Measurements from ENCODE around the gene FBXL14. TPM values are rescaled to one million over a fixed set of nuclear protein-coding genes. Genes with fewer than 3 reads are reported as not detected.

The FBXL14 gene
- total RNA-seq, 4 donors from 2014 or later = 1.5 to 17.4 (median 13.5) TPM

DNA sequence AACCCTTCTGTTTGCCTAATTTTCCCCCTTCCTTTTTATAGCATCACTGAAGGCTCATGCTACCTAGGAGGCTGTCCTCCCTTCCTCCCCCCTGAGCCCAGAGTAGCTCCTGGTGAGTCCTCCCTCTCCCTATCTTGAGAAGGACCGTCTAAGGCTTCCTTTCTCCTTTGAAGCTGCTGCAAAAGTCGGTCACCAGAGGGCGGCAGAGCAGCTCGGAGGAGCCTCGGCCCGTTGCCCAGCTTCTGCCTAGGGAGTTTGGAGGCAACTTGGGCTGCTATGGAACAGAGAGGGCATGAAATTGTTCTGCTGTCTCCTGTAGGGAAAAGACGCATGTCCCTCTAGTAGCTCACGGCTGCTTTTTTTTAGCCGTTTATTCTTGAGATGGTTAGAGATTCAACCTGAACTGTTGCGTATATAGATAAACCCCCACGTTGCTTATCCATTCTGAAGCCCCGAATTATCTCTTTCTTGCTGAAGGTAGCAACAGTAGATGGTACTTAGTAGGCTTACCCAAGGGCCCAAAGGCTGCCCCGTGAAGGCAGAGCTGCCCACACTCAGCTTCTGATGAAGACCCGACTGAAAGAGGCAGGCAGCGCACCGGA, 40.3 kb upstream of the FBXL14 start:
- Histone ChIP-seq H3K27me3 (no peaks in the 10 kb centered on the region), H3K36me3 (no peaks in the 10 kb centered on the region), H3K4me1 (no peaks in the 10 kb centered on the region), H3K27ac (no peak overlapping the region), H3K4me3 (no peak overlapping the region), H3K9me3 (no peaks in the 10 kb centered on the region)
- peak; percentile 71 to 78 for DNase-seq
- intact Hi-C loops (cut with DNase I; ENCODE audit: low total_unique reads) = loop anchor here (5.0 kb wide), 1 partner anchor 153 kb away; no protein-coding TSS in a partner anchor
- no peak for TF ChIP-seq POLR2A (IDR thresholded peaks at IDR 0.05)
- peak; percentile 70 to 88 (median 82) for TF ChIP-seq CTCF (IDR thresholded peaks at IDR 0.05)

DNA sequence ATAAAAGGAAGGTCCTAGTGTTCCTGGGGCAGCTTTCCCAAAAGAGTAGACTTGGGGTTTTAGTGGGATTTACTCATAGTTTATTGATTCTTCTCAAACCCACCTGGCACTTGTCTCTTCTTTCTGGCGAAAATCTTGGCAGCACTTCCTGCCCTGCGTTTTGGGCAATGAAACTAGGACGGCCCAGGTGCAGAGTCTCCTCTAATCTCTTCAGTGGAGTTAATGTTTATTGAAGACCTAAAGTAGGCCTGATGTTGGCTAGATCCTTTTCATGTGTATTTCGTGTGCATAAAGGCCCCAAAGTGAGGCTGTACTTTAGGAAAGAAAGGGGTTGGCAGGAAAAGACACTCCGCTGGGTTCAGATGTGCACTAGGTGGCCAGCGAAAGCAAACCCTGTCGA, 39.8 kb upstream of the FBXL14 start:
- Histone ChIP-seq H3K9me3 (no peaks in the 10 kb centered on the region), H3K27me3 (no peaks in the 10 kb centered on the region), H3K4me1 (no peaks in the 10 kb centered on the region), H3K36me3 (no peaks in the 10 kb centered on the region), H3K27ac (no peak overlapping the region), H3K4me3 (no peak overlapping the region)
- TF ChIP-seq CTCF (IDR thresholded peaks at IDR 0.05) (no peak), POLR2A (IDR thresholded peaks at IDR 0.05) (no peak)
- no peak for DNase-seq
- intact Hi-C loops (cut with DNase I; ENCODE audit: low total_unique reads) = loop anchor here (5.0 kb wide), 1 partner anchor 153 kb away; no protein-coding TSS in a partner anchor

DNA sequence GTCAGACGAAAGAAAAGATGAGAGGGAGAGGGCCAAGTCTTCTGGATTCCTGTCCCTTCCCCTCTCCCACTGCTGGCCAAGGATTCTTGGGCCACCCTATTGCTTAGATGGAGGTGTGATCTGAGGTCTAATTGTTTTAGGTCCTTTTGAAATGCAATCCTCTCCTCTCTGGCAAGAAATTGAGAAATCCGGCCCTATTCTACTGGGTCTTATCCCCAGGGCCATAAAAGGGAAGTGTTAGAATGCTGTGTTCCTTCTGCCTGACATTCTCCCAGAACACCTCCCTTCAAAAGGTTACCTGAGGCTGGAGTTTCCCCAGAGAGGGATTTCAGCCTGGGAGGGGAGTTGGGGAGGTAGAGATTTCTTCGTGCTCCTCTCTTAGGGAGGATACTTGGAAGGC, 39.1 kb upstream of the FBXL14 start:
- intact Hi-C loops (cut with DNase I; ENCODE audit: low total_unique reads) = loop anchor here (5.0 kb wide), 1 partner anchor 154 kb away; no protein-coding TSS in a partner anchor
- Histone ChIP-seq H3K9me3 (no peaks in the 10 kb centered on the region), H3K27me3 (no peaks in the 10 kb centered on the region), H3K36me3 (no peaks in the 10 kb centered on the region), H3K27ac (no peak overlapping the region), H3K4me1 (no peaks in the 10 kb centered on the region), H3K4me3 (no peak overlapping the region)
- TF ChIP-seq CTCF (IDR thresholded peaks at IDR 0.05) = no peak
- DNase-seq = no peak

- TF ChIP-seq CTCF (IDR thresholded peaks at IDR 0.05) (no peak), POLR2A (IDR thresholded peaks at IDR 0.05) (no peak)
- Histone ChIP-seq H3K9me3 (no peaks in the 10 kb centered on the region), H3K27ac (no peak overlapping the region), H3K27me3 (no peaks in the 10 kb centered on the region), H3K36me3 (no peaks in the 10 kb centered on the region), H3K4me3 (no peak overlapping the region), H3K4me1 (no peaks in the 10 kb centered on the region)
- intact Hi-C loops (cut with DNase I; ENCODE audit: low total_unique reads) = loop anchor here (5.0 kb wide), 1 partner anchor 155 kb away; no protein-coding TSS in a partner anchor
- DNase-seq = no peak
Measured at GRCh38 chr12:1632702-1633101, 38.3 kb upstream of the FBXL14 start.

GRCh38 chr12:1630827-1631591, 36.6 kb upstream of the FBXL14 start:
- no peaks in the 10 kb centered on the region for H3K4me1 ChIP-seq
- intact Hi-C loops (cut with DNase I; ENCODE audit: low total_unique reads) = loop anchor here (5.0 kb wide), 1 partner anchor 156 kb away; no protein-coding TSS in a partner anchor
- no peak for DNase-seq
- peak overlapping the region in 1 of 2 donors; percentile 36 for H3K27ac ChIP-seq
- H3K9me3 ChIP-seq = no peaks in the 10 kb centered on the region
- H3K27me3 ChIP-seq = no peaks in the 10 kb centered on the region
- no peak overlapping the region for H3K4me3 ChIP-seq
- no peaks in the 10 kb centered on the region for H3K36me3 ChIP-seq
- TF ChIP-seq CTCF (IDR thresholded peaks at IDR 0.05) (no peak), POLR2A (IDR thresholded peaks at IDR 0.05) (no peak)
